GM23248 (cell line): ENCODE results near the gene DCDC2. TPM values are rescaled to one million over a fixed set of nuclear protein-coding genes. Genes with fewer than 3 reads are reported as not detected.

Source experiments
- DNase-seq: peaks from one replicate; pipeline ENCODE4 v3.0.0-alpha.2; 2015
- H2AFZ ChIP-seq: fragments of 200-600 bp; sonication (generic); 2 replicates; pipeline ENCODE4 v1.6.1; 2016; ENCODE audit warnings: antibody characterized with exemption
- H3F3A ChIP-seq: fragments of 200-600 bp; sonication (generic); 2 replicates; pipeline ENCODE4 v1.6.1; 2016; ENCODE audit warnings: mild to moderate bottlenecking, antibody characterized with exemption, mixed run types; ENCODE audit not compliant: insufficient read depth
- H3K27ac ChIP-seq: fragments of 200-600 bp; sonication (generic); 2 replicates; pipeline ENCODE4 v1.5.1; 2016; ENCODE audit warnings: mild to moderate bottlenecking
- H3K27me3 ChIP-seq: fragments of 200-600 bp; sonication (generic); replicated peaks from 2 replicates; pipeline ENCODE4 v1.6.1; 2016; ENCODE audit warnings: mild to moderate bottlenecking; ENCODE audit not compliant: insufficient read depth
- H3K36me3 ChIP-seq: fragments of 200-600 bp; sonication (generic); 2 replicates; pipeline ENCODE4 v1.6.1; 2016; ENCODE audit warnings: low read depth, mild to moderate bottlenecking
- H3K4me1 ChIP-seq: fragments of 200-600 bp; sonication (generic); 2 replicates; pipeline ENCODE4 v1.6.1; 2016; ENCODE audit warnings: mild to moderate bottlenecking; ENCODE audit not compliant: insufficient read depth
- H3K4me2 ChIP-seq: fragments of 200-600 bp; sonication (generic); one replicate; pipeline ENCODE4 v1.6.1; 2016; ENCODE audit warnings: mild to moderate bottlenecking; ENCODE audit not compliant: unreplicated experiment
- H3K4me3 ChIP-seq: fragments of 200-600 bp; sonication (generic); 2 replicates; pipeline ENCODE4 v1.5.1; 2016; ENCODE audit warnings: mild to moderate bottlenecking
- H3K79me2 ChIP-seq: fragments of 200-600 bp; sonication (generic); 2 replicates; pipeline ENCODE4 v1.6.1; 2016; ENCODE audit warnings: mild to moderate bottlenecking; ENCODE audit not compliant: insufficient read depth
- H3K9ac ChIP-seq: fragments of 200-600 bp; sonication (generic); 2 replicates; pipeline ENCODE4 v1.6.1; 2016; ENCODE audit warnings: mild to moderate bottlenecking
- H3K9me2 ChIP-seq: fragments of 200-600 bp; sonication (generic); 2 replicates; pipeline ENCODE4 v1.6.1; 2016; ENCODE audit warnings: mixed run types, mild to moderate bottlenecking, moderate library complexity; ENCODE audit not compliant: insufficient read depth
- H3K9me3 ChIP-seq: fragments of 200-600 bp; sonication (generic); one replicate; pipeline ENCODE4 v1.6.1; 2017; ENCODE audit warnings: low read depth
- H4K20me1 ChIP-seq: fragments of 200-600 bp; sonication (generic); 2 replicates; pipeline ENCODE4 v1.6.0; 2016; ENCODE audit not compliant: insufficient read depth
- EZH2 ChIP-seq: fragments of 200-600 bp; sonication (generic); IDR thresholded peaks from 2 replicates; pipeline ENCODE4 v1.6.1; 2018; ENCODE audit warnings: antibody characterized with exemption, mild to moderate bottlenecking; ENCODE audit not compliant: insufficient read depth, poor library complexity, severe bottlenecking
- EZH2phosphoT487 ChIP-seq: fragments of 200-600 bp; sonication (generic); IDR thresholded peaks from 2 replicates; pipeline ENCODE4 v1.6.1; 2018; ENCODE audit warnings: antibody characterized with exemption, moderate library complexity, mild to moderate bottlenecking, low read depth; ENCODE audit not compliant: insufficient read depth
- WGBS, 2 experiments: methylation state at CpG; one replicate each; pipeline ENCODE4 v1.1.6; 2015 to 2017; ENCODE audit warnings: low lambda C conversion rate in 2 of 2, low coverage in 1 of 2; ENCODE audit errors: missing lambda C conversion rate in 2 of 2; 5-methylcytosine and 5-hydroxymethylcytosine counted together
- in situ Hi-C: fragments of 300-500 bp; cut with MboI; formaldehyde crosslinking; loops from 2 replicates; pipeline ENCODE4 v1.15.0; 2020
- polyA plus RNA-seq: library from polyadenylated mRNA; unstranded; fragments of >200 nt; fragmentation: Nextera tagmentation; extraction: Ambion mirVana; gene quantifications from 2 replicates; pipeline ENCODE4 v1.2.1, GENCODE V29; 2016
- total RNA-seq: library from RNA; depleted of rRNA; stranded (reverse); fragments of >200 nt; shearing (Covaris generic); gene quantifications from 2 replicates; pipeline ENCODE4 v1.2.3, GENCODE V29; 2014

Gene DCDC2
- total and polyA plus RNA-seq, 2 experiments from 2014 or later = not detected

DNA sequence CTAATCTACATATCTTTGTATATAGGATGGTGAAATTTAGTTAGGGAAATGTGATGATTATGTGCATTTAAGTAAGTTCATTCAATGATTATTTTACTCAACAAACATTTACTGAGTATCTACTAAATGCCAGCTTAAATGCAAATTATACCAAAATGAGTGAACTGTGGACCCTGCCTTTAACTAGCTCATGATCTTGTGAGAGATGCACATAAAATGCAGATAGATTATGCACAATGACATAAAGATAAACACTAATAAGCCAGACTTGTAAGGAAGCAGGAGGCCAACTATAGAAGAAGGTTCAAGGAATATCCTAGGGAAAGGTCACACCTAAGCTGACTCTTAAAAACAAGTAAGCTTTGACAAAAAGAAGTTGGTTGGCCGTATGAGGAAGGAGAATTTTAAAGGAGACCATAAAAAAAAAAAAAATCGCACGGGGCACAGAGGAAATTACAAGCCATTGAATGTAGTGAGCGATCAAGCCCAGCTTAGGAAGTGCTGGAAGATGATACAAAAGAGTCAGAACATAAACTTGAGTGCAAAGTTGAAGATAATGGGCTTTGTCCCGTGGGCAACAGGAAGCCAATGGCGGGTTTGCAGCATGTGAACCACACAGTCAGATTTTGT, 123.9 kb downstream of the DCDC2 start:
- Histone ChIP-seq H3K4me1 (peaks cover 5% of the 10 kb centered on the region), H3K9me2 (no peaks in the 10 kb centered on the region), H2AFZ (no peak overlapping the region), H3K4me2 (no peak overlapping the region), H3K36me3 (no peaks in the 10 kb centered on the region), H3K9me3 (no peaks in the 10 kb centered on the region), H4K20me1 (no peaks in the 10 kb centered on the region), H3F3A (peaks cover under 1% of the 10 kb centered on the region; the same call in 1 of the 2 replicates), H3K4me3 (no peak overlapping the region), H3K27ac (no peak overlapping the region), H3K27me3 (no peaks in the 10 kb centered on the region), H3K79me2 (no peaks in the 10 kb centered on the region), H3K9ac (no peak overlapping the region)
- in situ Hi-C loops = no loop called here
- 40 to 42% methylated on average over 6 of the region's 6 CpGs for WGBS, 2 experiments
- TF ChIP-seq EZH2 (no peak), EZH2phosphoT487 (no peak)
- DNase-seq = no peak

DNA sequence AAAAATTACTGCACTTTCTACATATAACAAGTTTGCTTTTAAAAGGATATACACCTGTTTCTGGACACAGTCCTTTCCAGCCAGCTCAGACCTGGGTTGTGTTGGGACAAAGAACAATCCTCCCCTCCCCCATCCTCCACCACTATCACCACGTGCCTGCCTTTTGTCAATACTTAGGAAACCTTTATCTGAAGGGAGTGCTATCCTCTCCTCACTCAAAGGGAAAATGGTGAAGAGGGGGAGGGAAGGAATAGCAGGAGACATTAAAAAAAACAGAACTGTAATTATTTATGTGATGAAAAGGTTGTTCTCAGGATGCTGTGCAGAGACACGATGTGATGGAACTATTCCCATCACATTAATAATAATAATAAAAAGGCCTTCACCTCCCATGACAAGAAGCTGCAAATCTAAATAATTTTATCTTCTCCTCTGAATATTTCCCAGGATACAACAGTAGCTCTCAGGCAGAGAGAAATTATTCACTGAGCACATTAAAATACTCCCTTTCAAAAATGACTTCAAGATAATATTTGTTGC, 126.4 kb downstream of the DCDC2 start:
- TF ChIP-seq EZH2 (no peak), EZH2phosphoT487 (no peak)
- H3K27me3 ChIP-seq = no peaks in the 10 kb centered on the region
- in situ Hi-C loops = no loop called here
- no peak overlapping the region for H2AFZ ChIP-seq
- DNase-seq = no peak
- H3K4me1 ChIP-seq = peaks cover 19% of the 10 kb centered on the region
- H3K9ac ChIP-seq = no peak overlapping the region
- H4K20me1 ChIP-seq = no peaks in the 10 kb centered on the region
- no peaks in the 10 kb centered on the region for H3K9me2 ChIP-seq
- H3K27ac ChIP-seq = no peak overlapping the region
- H3K9me3 ChIP-seq = no peaks in the 10 kb centered on the region
- H3K36me3 ChIP-seq = no peaks in the 10 kb centered on the region
- no peak overlapping the region for H3K4me3 ChIP-seq
- 17 to 33% methylated on average over 2 of the region's 2 CpGs for WGBS, 2 experiments
- no peaks in the 10 kb centered on the region for H3K79me2 ChIP-seq
- peaks cover 12% of the 10 kb centered on the region for H3F3A ChIP-seq
- H3K4me2 ChIP-seq = no peak overlapping the region

DNA sequence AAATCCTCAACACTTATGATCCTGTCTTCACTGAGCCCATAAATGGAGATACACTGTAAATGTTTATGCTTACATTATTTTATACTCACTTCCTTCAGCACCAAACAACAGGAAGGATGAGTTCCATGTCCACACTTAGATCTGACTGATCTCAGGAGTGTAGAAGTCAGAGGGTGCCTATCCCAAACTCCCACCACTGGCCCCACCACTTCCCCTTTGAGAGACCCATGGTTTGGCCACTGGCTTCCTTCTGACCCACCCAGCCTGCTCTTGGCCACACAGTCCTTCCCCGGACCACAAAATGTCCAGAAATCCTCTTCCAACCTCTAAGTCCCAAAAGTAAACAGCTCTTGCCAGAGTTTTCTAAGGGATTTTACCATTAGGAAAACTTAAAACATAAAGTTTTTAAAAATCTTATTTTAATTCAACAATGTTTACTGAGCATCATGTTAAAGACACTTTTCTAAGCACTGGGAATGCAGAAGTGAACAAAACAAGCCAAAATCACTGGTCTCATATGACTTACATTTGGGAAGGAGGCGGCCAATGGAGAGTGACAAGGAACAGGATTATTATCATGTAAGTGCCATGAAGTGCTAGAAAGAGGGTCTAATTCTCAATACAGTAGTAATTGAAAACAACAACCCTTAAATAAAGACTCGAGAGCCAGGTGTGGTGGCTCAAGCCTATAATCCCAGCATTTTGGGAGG, 128.0 kb downstream of the DCDC2 start:
- no peak overlapping the region for H3K4me3 ChIP-seq
- no peak overlapping the region for H3K4me2 ChIP-seq
- H3K36me3 ChIP-seq = no peaks in the 10 kb centered on the region
- in situ Hi-C loops = no loop called here
- H3K79me2 ChIP-seq = no peaks in the 10 kb centered on the region
- H3K9me2 ChIP-seq = no peaks in the 10 kb centered on the region
- H4K20me1 ChIP-seq = no peaks in the 10 kb centered on the region
- no peak overlapping the region for H3K9ac ChIP-seq
- no peaks in the 10 kb centered on the region for H3K27me3 ChIP-seq
- TF ChIP-seq EZH2phosphoT487 (no peak), EZH2 (no peak)
- peaks cover 12% of the 10 kb centered on the region for H3F3A ChIP-seq
- no peak overlapping the region for H3K27ac ChIP-seq
- 47 to 55% methylated on average over 3 of the region's 3 CpGs for WGBS, 2 experiments
- H2AFZ ChIP-seq = no peak overlapping the region
- DNase-seq = no peak
- no peaks in the 10 kb centered on the region for H3K9me3 ChIP-seq
- H3K4me1 ChIP-seq = peaks cover 19% of the 10 kb centered on the region

DNA sequence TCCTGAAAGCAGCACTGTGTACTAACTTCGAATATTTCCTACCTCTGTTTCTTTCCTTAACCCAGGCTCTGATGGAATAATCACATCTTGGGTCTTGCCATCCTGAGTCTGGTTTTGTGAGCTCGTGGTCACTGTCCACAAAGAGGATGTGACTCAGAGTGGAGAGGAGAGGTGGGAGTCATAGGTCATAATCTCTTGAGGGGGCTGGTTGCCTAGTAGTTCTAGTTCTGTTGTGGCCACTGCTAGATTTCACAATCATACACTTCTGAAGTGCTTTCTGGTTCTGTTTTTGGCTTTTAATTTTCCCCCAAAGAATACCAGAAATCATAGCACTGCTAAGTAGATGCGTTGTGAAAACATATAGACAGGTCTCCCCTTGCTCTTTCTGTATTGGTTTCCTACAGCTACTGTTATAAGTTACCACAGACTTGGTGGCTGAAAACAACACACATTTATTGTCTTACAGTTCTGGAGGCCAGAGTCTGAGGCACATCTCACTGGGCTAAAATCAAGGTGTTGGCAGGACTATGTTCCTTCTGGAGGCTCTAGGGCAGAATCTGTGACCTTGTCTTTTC, 129.1 kb downstream of the DCDC2 start:
- H4K20me1 ChIP-seq = no peaks in the 10 kb centered on the region
- peak overlapping the region; percentile 59 for H3K27ac ChIP-seq
- no peaks in the 10 kb centered on the region for H3K36me3 ChIP-seq
- peak overlapping the region; percentile 15 for H3K4me2 ChIP-seq
- no peak for TF ChIP-seq EZH2
- no peak for TF ChIP-seq EZH2phosphoT487
- peak; percentile 84 for DNase-seq
- in situ Hi-C loops = no loop called here
- H3K9me3 ChIP-seq = no peaks in the 10 kb centered on the region
- peak overlapping the region; percentile 43 for H3K9ac ChIP-seq
- peak overlapping the region; percentile 28; the same call in 1 of the 2 replicates for H2AFZ ChIP-seq
- H3F3A ChIP-seq = peaks cover 12% of the 10 kb centered on the region
- peaks cover 19% of the 10 kb centered on the region for H3K4me1 ChIP-seq
- no peaks in the 10 kb centered on the region for H3K27me3 ChIP-seq
- 50 to 62% methylated on average over 3 of the region's 3 CpGs for WGBS, 2 experiments
- H3K79me2 ChIP-seq = no peaks in the 10 kb centered on the region
- H3K9me2 ChIP-seq = no peaks in the 10 kb centered on the region
- H3K4me3 ChIP-seq = no peak overlapping the region
